ENCODE data around the gene DLGAP1.

DLGAP1 gene

GRCh38 chr18:4134700-4135099 lies 320.4 kb downstream of the DLGAP1 start:
- H3K27me3 Mint-ChIP-seq, result no peaks in the 10 kb centered on the region
- no peaks in the 10 kb centered on the region for H3K9me3 Mint-ChIP-seq

DNA sequence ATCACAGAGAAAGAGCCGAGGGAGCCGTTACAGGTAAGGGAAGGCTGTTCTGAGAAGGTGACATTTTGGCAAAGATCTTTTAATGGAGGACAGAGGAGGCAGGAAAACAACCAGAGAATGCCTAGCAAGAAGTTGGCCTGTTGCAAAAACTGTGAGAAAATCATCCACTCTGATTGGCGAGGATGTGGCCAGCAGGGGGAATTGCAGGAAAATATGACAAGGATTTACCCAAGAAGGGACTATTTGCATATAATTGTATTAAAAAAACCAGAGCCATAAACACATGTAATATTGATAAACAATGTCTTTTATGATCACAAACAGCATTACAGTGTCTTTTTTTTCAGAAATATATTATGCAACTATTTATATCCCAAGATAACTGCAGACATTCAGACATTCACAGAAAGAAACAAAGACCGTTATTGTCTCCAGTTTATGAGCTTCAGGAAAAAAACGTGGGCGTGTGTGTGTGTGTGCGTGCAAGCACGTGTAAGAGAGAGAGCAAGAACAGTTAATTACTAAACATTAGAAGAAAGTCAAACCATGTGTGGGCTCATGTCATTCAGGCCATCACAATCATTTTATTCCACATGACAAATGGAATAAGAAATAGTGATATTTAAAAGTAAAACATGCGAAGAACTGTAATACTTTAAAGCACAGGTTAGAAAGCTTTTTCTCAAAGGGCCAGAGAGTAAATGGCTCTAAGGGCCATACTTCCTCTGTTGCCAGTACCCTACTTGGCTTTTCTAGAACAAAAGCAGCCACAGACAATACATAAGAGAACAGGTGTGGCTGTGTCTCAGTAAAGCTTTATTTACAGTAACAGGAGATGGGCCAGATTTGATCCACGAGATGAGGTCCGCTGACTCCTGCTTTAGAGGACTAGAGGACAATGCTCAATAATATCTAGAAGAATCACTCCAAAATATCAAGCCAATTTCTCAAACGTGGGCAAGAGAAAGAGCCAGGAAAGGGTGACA lies 324.1 kb downstream of the DLGAP1 start:
- no peak overlapping the region for H3K4me3 Mint-ChIP-seq
- no peaks in the 10 kb centered on the region for H3K9me3 Mint-ChIP-seq
- no peaks in the 10 kb centered on the region for H3K27me3 Mint-ChIP-seq
- no peaks in the 10 kb centered on the region for H3K4me1 Mint-ChIP-seq
- H3K36me3 Mint-ChIP-seq, result no peaks in the 10 kb centered on the region
- H3K27ac Mint-ChIP-seq, result no peak overlapping the region

More at GRCh38 chr18:4134700-4135099, 320.4 kb downstream of the DLGAP1 start:
- H3K4me1 Mint-ChIP-seq, result no peaks in the 10 kb centered on the region
- H3K36me3 Mint-ChIP-seq, result no peaks in the 10 kb centered on the region
- H3K27ac Mint-ChIP-seq, result no peak overlapping the region
- no peak overlapping the region for H3K4me3 Mint-ChIP-seq

DNA sequence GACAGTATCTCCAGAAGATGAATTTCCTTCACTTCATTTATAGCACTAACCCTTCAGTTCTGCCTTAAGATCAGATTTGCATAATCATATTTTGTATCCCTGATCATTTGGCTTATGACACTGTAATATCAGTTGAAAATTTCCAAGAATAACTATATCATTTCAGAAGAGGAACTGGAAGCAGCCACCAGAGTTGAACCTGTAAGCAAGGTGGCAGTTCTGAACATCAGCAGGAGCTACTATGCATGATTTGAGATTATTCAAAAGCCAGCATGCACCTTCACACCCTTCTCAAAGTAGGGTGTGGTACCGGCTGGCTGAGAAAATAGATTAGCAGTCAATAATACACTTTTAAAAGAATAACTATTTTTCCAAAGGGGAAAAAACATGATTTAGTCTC lies 328.2 kb downstream of the DLGAP1 start:
- H3K27ac Mint-ChIP-seq, result no peak overlapping the region
- no peaks in the 10 kb centered on the region for H3K4me1 Mint-ChIP-seq
- H3K9me3 Mint-ChIP-seq, result no peaks in the 10 kb centered on the region
- no peak overlapping the region for H3K4me3 Mint-ChIP-seq
- no peaks in the 10 kb centered on the region for H3K36me3 Mint-ChIP-seq
- peaks cover 2% of the 10 kb centered on the region for H3K27me3 Mint-ChIP-seq

DNA sequence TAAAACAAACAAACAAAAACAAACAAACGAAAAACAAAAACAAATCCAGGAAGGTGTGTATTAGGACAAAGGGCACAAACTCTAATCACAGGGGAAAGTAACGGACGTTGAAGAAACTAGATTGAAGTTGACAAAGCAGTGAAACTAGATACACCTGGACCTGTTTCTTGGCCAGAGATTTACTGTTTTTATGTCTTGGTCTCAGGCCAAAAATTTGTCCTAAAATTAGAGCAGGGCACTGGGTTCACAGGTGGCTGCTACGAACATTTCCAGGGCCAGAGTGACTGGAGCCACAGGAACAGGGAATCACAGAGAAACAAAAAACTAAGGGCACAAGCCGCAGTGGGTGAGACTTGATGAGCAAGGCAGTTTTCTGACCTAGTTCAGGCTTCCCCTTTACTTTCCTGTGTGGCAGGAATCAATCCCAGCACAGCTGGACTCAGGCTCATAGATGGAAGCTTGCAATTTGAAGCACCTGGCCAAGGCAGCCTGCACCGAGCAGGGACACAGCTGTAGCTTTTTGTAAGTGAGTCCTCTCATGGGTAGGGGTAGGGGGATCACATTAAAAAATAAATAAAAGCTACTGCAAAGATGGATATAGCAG lies 329.4 kb downstream of the DLGAP1 start:
- H3K36me3 Mint-ChIP-seq, result no peaks in the 10 kb centered on the region
- no peak overlapping the region for H3K27ac Mint-ChIP-seq
- H3K4me1 Mint-ChIP-seq, result no peaks in the 10 kb centered on the region
- peaks cover 5% of the 10 kb centered on the region for H3K27me3 Mint-ChIP-seq
- no peaks in the 10 kb centered on the region for H3K9me3 Mint-ChIP-seq
- H3K4me3 Mint-ChIP-seq, result no peak overlapping the region

DNA sequence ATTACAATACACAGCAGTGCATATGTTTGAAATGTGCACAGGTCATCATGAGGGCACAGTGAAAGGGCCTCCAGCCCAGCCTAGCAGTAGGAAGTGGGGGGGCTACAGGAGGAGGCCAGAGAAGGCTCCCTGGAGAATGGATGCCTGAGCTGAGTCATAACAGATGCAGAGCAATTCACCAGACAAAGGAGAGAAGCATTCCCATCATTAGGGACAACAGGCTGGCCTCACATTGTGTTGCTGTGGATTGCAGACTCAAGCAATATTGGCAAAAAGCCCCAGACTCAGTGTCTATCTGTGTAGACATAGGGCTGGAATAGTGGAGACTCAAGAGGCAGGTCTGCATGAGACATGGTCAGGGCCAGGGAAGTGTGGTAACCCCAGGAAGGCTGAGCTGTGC lies 329.9 kb downstream of the DLGAP1 start:
- H3K9me3 Mint-ChIP-seq, result no peaks in the 10 kb centered on the region
- no peaks in the 10 kb centered on the region for H3K36me3 Mint-ChIP-seq
- H3K27me3 Mint-ChIP-seq, result peaks cover 6% of the 10 kb centered on the region
- no peak overlapping the region for H3K4me3 Mint-ChIP-seq
- no peak overlapping the region for H3K27ac Mint-ChIP-seq
- no peaks in the 10 kb centered on the region for H3K4me1 Mint-ChIP-seq

DNA sequence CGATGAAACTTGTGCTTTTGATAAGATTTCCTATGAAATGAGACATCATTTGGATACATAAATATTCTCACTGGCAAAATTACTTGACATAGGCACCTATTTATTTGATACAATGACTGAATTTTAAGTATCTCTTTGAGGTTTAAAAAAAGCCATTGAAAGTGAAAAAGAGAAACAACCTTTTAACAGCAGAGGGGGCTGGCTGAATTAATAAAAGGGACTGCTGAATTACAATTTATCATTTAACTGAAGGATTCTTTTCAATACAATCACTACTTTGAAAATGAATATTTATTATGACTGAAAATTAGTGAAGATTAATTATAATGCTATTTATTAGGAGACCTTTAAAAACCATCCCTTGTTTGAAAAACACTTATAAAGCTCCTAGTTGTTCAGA lies 335.3 kb downstream of the DLGAP1 start:
- H3K4me1 Mint-ChIP-seq, result no peaks in the 10 kb centered on the region
- H3K4me3 Mint-ChIP-seq, result no peak overlapping the region
- no peak overlapping the region for H3K27ac Mint-ChIP-seq
- H3K36me3 Mint-ChIP-seq, result no peaks in the 10 kb centered on the region
- H3K9me3 Mint-ChIP-seq, result no peaks in the 10 kb centered on the region
- H3K27me3 Mint-ChIP-seq, result peaks cover 13% of the 10 kb centered on the region

DNA sequence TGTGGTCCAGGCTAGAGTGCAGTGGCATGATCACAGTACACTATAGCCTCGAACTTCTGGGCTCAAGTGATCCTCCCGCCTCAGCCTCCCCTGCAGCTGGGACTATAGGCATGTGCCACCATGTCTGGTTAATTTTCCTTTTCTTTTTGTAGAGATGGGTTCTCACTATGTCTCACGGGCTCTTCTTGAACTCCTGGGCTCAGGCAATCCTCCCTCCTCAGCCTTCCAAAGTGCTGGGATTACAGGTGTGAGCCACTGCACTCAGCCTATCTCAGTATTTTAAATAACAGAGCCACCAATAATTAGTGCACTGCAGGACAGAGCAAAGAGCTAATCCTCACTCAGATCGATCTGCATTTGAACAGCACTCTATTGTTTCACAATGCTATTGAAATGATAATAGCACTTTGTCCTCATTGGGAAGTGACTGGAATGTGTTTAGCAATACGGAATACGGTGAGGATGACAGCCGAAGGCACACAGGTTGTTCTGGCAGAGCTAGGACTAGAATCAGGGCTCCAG lies 335.9 kb downstream of the DLGAP1 start:
- Mint-ChIP-seq H3K27me3 (peaks cover 13% of the 10 kb centered on the region), H3K4me1 (no peaks in the 10 kb centered on the region), H3K36me3 (no peaks in the 10 kb centered on the region), H3K9me3 (no peaks in the 10 kb centered on the region), H3K4me3 (no peak overlapping the region), H3K27ac (no peak overlapping the region)

DNA sequence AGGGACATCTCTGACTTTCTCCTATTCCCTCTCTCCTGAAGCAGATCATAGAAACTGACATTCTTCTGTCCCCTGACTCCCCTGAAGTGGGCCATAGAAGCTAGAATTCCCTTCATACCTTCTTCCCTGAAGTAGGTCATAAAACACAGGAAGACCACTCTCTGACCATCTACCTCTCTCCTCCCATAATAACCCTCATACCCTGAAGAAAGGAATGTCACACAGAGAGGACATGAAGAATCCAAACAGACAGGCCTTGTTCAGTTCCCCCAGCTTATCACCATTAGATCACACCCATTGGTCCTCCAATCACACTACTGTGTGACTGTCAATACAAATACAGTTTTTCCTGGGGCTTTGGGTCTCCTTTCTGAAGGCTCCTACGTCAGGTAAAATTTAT lies 347.1 kb downstream of the DLGAP1 start:
- Mint-ChIP-seq H3K27me3 (peaks cover 6% of the 10 kb centered on the region), H3K9me3 (no peaks in the 10 kb centered on the region), H3K27ac (no peak overlapping the region)

DNA sequence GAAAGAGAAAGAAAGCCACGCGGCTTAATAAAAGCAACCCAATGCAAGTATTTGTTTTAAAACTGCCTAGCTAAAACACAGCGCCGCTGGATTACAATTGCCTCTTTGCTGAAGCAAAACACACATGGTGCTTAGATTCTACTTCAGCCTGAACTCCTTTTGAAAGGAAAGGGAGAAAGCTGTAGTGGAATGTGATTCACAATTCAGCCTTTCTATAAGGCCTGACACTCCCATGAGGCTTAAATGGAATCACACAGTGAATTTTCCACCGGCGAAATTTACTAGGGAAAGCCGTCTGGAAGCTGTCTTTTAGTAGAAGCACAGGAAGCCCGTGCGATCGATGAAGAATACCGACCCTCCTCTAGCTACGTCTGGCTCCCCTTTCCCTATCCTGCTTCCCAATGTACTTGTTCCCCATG lies 348.0 kb downstream of the DLGAP1 start:
- Mint-ChIP-seq H3K27ac (no peak overlapping the region), H3K36me3 (no peaks in the 10 kb centered on the region), H3K4me3 (no peak overlapping the region), H3K27me3 (peaks cover 6% of the 10 kb centered on the region), H3K9me3 (no peaks in the 10 kb centered on the region), H3K4me1 (no peaks in the 10 kb centered on the region)

More for the DNA sequence above, 347.1 kb downstream of the DLGAP1 start:
- Mint-ChIP-seq H3K4me1 (no peaks in the 10 kb centered on the region), H3K36me3 (no peaks in the 10 kb centered on the region), H3K4me3 (no peak overlapping the region)

DNA sequence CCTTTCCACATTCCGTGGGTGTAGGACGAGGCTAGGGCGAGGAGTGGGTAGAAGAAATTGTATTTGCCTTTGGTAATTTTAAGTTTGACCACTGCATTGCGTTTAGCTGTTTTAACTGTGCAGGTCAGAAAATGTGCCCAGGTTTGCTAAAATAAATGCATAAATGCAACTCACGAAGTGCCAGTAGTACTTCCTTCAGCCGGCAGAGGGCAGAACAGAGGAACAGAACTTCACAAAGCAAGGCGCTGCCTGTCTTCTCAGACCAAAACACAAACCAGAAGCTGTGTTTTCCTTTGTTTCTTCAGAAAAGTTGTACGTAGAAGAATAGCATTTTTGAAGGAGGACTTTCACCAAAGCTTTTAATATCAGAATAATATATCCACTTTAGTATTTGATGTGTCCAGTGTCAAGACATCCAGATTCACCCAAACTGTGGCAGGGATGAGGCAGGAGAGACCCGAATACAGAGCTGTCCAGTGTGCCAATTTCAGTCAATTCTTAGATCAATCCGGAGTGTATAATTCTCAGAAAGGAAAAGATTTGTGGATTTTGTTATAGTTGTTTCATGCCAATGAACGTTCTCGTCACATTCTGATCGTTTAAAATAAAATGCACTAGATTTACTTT lies 348.6 kb downstream of the DLGAP1 start:
- Mint-ChIP-seq H3K4me3 (no peak overlapping the region), H3K9me3 (no peaks in the 10 kb centered on the region), H3K27me3 (peaks cover 6% of the 10 kb centered on the region), H3K36me3 (no peaks in the 10 kb centered on the region), H3K4me1 (no peaks in the 10 kb centered on the region), H3K27ac (no peak overlapping the region)

DNA sequence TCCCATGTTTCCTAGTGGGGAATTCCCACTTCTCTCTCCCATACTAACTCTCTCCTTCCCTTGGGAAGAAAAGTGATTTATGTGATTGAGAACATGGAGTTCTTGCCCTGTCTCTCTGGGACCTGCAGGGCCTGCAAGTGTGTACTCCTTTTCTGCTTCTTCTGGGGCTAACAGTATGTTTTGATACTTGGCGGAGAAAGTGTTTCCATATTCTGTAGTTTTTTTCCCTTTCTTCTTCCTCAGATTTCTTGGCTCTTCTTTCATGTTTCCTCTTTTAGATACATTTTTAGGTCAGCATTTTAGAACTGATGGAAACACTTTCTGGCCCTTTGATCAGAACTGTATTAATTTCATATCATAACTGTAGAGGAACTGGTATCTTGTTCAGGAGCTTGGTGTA lies 352.2 kb downstream of the DLGAP1 start:
- Mint-ChIP-seq H3K4me1 (no peaks in the 10 kb centered on the region), H3K9me3 (no peaks in the 10 kb centered on the region), H3K27ac (no peak overlapping the region), H3K36me3 (no peaks in the 10 kb centered on the region), H3K4me3 (no peak overlapping the region), H3K27me3 (peaks cover 4% of the 10 kb centered on the region)

DNA sequence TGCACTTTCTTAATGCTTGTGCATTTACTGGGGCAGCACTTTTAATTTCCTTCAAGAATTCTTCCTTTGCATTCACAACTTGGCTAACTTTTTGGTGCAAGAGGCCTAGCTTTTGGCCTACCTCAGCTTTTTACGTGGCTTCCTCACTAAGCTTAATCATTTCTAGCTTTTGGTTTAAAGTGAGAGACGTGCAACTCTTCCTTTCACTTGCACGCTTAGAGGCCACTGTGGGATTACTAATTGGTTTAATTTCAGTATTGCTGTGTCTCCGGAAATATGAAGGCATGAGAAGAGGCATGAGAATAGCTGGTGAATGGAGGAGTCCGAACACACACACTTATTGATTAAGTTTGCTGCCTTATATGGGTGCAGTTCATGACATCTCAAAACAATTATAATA lies 354.1 kb downstream of the DLGAP1 start:
- no peaks in the 10 kb centered on the region for H3K36me3 Mint-ChIP-seq
- H3K4me1 Mint-ChIP-seq, result no peaks in the 10 kb centered on the region
- no peak overlapping the region for H3K27ac Mint-ChIP-seq
- H3K27me3 Mint-ChIP-seq, result peaks cover 5% of the 10 kb centered on the region
- H3K9me3 Mint-ChIP-seq, result no peaks in the 10 kb centered on the region
- no peak overlapping the region for H3K4me3 Mint-ChIP-seq

- Mint-ChIP-seq H3K4me3 (no peak overlapping the region), H3K9me3 (no peaks in the 10 kb centered on the region), H3K4me1 (no peaks in the 10 kb centered on the region)
Observed at GRCh38 chr18:4096486-4096885, 358.6 kb downstream of the DLGAP1 start.

GRCh38 chr18:4093676-4094075 lies 361.4 kb downstream of the DLGAP1 start:
- no peak overlapping the region for H3K4me3 Mint-ChIP-seq

More at GRCh38 chr18:4096486-4096885, 358.6 kb downstream of the DLGAP1 start:
- Mint-ChIP-seq H3K36me3 (no peaks in the 10 kb centered on the region), H3K27me3 (peaks cover 5% of the 10 kb centered on the region), H3K27ac (no peak overlapping the region)

GRCh38 chr18:4084382-4084900 lies 370.7 kb downstream of the DLGAP1 start:
- Mint-ChIP-seq H3K4me1 (no peaks in the 10 kb centered on the region), H3K27me3 (peaks cover 3% of the 10 kb centered on the region), H3K4me3 (no peak overlapping the region), H3K9me3 (peaks cover 6% of the 10 kb centered on the region), H3K27ac (no peak overlapping the region), H3K36me3 (no peaks in the 10 kb centered on the region)

More at GRCh38 chr18:4093676-4094075, 361.4 kb downstream of the DLGAP1 start:
- Mint-ChIP-seq H3K27ac (no peak overlapping the region), H3K27me3 (peaks cover 5% of the 10 kb centered on the region), H3K9me3 (no peaks in the 10 kb centered on the region), H3K4me1 (no peaks in the 10 kb centered on the region), H3K36me3 (no peaks in the 10 kb centered on the region)

Data from activated naive CD4-positive, alpha-beta T cell treated with anti-CD3 and anti-CD28 coated beads, Interleukin-2, amount 50 U/mL, for 24 hours (primary cell).